ENCODE results near the gene OGFOD3. TPM values are rescaled to one million over a fixed set of nuclear protein-coding genes. Genes with fewer than 3 reads are reported as not detected.
A peak's percentile ranks its signal among the peaks of the same experiment; 100 is the strongest.

OGFOD3 gene
- total RNA-seq, 4 donors from 2014 or later, result 25.8 to 72.1 (median 27.7) TPM

GRCh38 chr17:82399041-82399441 lies 19.3 kb downstream of the OGFOD3 start:
- peak; percentile 51 to 60 for ATAC-seq
- Histone ChIP-seq H3K27ac (peak overlapping the region; percentile 38 to 75 (median 54)), H3K4me3 (no peak overlapping the region), H3K9me3 (no peaks in the 10 kb centered on the region), H3K4me1 (peaks cover 17 to 22% of the 10 kb centered on the region in 2 donors), H3K27me3 (no peaks in the 10 kb centered on the region), H3K36me3 (peaks cover 0 to 23% of the 10 kb centered on the region in 2 donors)
- intact Hi-C loops (cut with DNase I; ENCODE audit: low total_unique reads), result no loop called here
- TF ChIP-seq POLR2A (IDR thresholded peaks at IDR 0.05) (no peak), CTCF (IDR thresholded peaks at IDR 0.05 in 4 of 5, conservative IDR thresholded peaks at IDR 0.05 in 1 of 5) (no peak)
- in situ Hi-C loops (cut with MboI; ENCODE audit: low sequenced_read_pairs in 4 of 4), result no loop called here
- peak; percentile 51 to 69 for DNase-seq

GRCh38 chr17:82397449-82398335 lies 20.7 kb downstream of the OGFOD3 start:
- peak overlapping the region in 1 of 4 donors; percentile 23 for H3K27ac ChIP-seq
- peaks cover 0 to 13% of the 10 kb centered on the region in 2 donors for H3K36me3 ChIP-seq
- H3K4me1 ChIP-seq, result peaks cover 17 to 22% of the 10 kb centered on the region in 2 donors
- intact Hi-C loops (cut with DNase I; ENCODE audit: low total_unique reads), result no loop called here
- in situ Hi-C loops (cut with MboI; ENCODE audit: low sequenced_read_pairs in 4 of 4), result no loop called here
- DNase-seq, result no peak
- ATAC-seq, result no peak
- H3K4me3 ChIP-seq, result no peak overlapping the region
- no peaks in the 10 kb centered on the region for H3K27me3 ChIP-seq
- no peaks in the 10 kb centered on the region for H3K9me3 ChIP-seq
- TF ChIP-seq POLR2A (IDR thresholded peaks at IDR 0.05) (no peak), CTCF (IDR thresholded peaks at IDR 0.05 in 4 of 5, conservative IDR thresholded peaks at IDR 0.05 in 1 of 5) (no peak)

- intact Hi-C loops (cut with DNase I; ENCODE audit: low total_unique reads) (no loop called here), in situ Hi-C loops (cut with MboI; ENCODE audit: low sequenced_read_pairs in 4 of 4) (no loop called here)
- H3K27me3 ChIP-seq, result no peaks in the 10 kb centered on the region
- no peak for DNase-seq
- peak in 1 of 2 donors; percentile 32 for ATAC-seq
- no peak overlapping the region for H3K4me3 ChIP-seq
- H3K27ac ChIP-seq, result peak overlapping the region in 3 of 4 donors; percentile 23 to 27 (median 24)
- peaks cover 17 to 22% of the 10 kb centered on the region in 2 donors for H3K4me1 ChIP-seq
- TF ChIP-seq POLR2A (IDR thresholded peaks at IDR 0.05), result no peak
- TF ChIP-seq CTCF (IDR thresholded peaks at IDR 0.05 in 4 of 5, conservative IDR thresholded peaks at IDR 0.05 in 1 of 5), result no peak
- H3K36me3 ChIP-seq, result peaks cover 0 to 13% of the 10 kb centered on the region in 2 donors
- H3K9me3 ChIP-seq, result no peaks in the 10 kb centered on the region
Observed at GRCh38 chr17:82396601-82397435, 21.6 kb downstream of the OGFOD3 start.

GRCh38 chr17:82394278-82394677 lies 24.1 kb downstream of the OGFOD3 start:
- in situ Hi-C loops (cut with MboI; ENCODE audit: low sequenced_read_pairs in 4 of 4) (no loop called here), intact Hi-C loops (cut with DNase I; ENCODE audit: low total_unique reads) (no loop called here)
- Histone ChIP-seq H3K36me3 (peaks cover 0 to 17% of the 10 kb centered on the region in 2 donors), H3K9me3 (no peaks in the 10 kb centered on the region), H3K27ac (no peak overlapping the region), H3K4me3 (no peak overlapping the region), H3K27me3 (no peaks in the 10 kb centered on the region), H3K4me1 (peaks cover 3 to 7% of the 10 kb centered on the region in 2 donors)
- no peak for DNase-seq
- TF ChIP-seq CTCF (IDR thresholded peaks at IDR 0.05 in 4 of 5, conservative IDR thresholded peaks at IDR 0.05 in 1 of 5), result no peak
- no peak for TF ChIP-seq POLR2A (IDR thresholded peaks at IDR 0.05)
- no peak for ATAC-seq

All from gastrocnemius medialis (tissue), 4 donors.